ENCODE data around the gene SLC5A1. TPM values are rescaled to one million over a fixed set of nuclear protein-coding genes. Genes with fewer than 3 reads are reported as not detected.
"Not testable (repeated sequence)": the region's sequence is repeated elsewhere in the genome, so short reads cannot be mapped to it uniquely, and the experiment has no call there.

Gene SLC5A1
- total RNA-seq, 1 experiment from 2014 or later: 0.03 TPM

DNA sequence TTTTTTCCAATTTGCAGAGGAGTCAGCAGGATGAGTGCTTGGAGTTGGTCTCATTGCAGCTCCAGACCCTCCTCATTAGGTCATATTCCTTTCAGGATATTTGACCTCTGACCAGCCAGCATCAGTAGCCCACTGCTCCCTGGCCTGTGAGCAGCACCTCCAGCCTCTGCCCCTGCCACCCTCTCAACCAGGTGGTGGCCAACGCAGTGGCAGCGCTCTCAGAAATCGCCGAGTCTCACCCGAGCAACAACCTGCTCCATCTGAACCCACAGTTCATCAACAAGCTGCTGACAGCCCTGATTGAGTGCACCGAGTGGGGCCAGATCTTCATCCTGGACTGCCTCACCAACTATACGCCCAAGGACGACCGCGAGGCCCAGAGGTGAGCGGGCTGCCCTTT is 89.1 kb downstream of the SLC5A1 start:
- no peaks in the 10 kb centered on the region for H3K36me3 ChIP-seq (ENCODE audit: control insufficient read depth, insufficient read depth, low read length)
- ChIA-PET POLR2A (no interaction called here), CTCF (no interaction called here)
- no peak overlapping the region for H3K27ac ChIP-seq (ENCODE audit: low read length)
- TF ChIP-seq POLR2AphosphoS5 (IDR thresholded peaks at IDR 0.05; ENCODE audit: low read depth, low read length): no peak
- TF ChIP-seq CTCF (IDR thresholded peaks at IDR 0.05): no peak
- TF ChIP-seq, protein P1, sequence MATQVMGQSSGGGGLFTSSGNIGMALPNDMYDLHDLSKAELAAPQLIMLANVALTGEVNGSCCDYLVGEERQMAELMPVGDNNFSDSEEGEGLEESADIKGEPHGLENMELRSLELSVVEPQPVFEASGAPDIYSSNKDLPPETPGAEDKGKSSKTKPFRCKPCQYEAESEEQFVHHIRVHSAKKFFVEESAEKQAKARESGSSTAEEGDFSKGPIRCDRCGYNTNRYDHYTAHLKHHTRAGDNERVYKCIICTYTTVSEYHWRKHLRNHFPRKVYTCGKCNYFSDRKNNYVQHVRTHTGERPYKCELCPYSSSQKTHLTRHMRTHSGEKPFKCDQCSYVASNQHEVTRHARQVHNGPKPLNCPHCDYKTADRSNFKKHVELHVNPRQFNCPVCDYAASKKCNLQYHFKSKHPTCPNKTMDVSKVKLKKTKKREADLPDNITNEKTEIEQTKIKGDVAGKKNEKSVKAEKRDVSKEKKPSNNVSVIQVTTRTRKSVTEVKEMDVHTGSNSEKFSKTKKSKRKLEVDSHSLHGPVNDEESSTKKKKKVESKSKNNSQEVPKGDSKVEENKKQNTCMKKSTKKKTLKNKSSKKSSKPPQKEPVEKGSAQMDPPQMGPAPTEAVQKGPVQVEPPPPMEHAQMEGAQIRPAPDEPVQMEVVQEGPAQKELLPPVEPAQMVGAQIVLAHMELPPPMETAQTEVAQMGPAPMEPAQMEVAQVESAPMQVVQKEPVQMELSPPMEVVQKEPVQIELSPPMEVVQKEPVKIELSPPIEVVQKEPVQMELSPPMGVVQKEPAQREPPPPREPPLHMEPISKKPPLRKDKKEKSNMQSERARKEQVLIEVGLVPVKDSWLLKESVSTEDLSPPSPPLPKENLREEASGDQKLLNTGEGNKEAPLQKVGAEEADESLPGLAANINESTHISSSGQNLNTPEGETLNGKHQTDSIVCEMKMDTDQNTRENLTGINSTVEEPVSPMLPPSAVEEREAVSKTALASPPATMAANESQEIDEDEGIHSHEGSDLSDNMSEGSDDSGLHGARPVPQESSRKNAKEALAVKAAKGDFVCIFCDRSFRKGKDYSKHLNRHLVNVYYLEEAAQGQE (IDR thresholded peaks at IDR 0.05; ENCODE audit: insufficient read depth in 1 of 2, low read depth in 2 of 2, low read length in 1 of 2): no peak
- TF ChIP-seq SIN3A (IDR thresholded peaks at IDR 0.05; ENCODE audit: borderline replicate concordance, insufficient read depth, low read depth, low read length): no peak
- H3K27me3 ChIP-seq (ENCODE audit: control insufficient read depth, insufficient read depth, low read length): no peaks in the 10 kb centered on the region
- BruUV-seq (replicated peaks): no TSS peak
- in situ Hi-C loops (cut with HindIII; ENCODE audit: low pct_unique_long_range_greater_than_20kb, low sequenced_read_pairs): no loop called here
- no peaks in the 10 kb centered on the region for H3K4me1 ChIP-seq (ENCODE audit: control insufficient read depth, insufficient read depth, low read length)
- no peak for DNase-seq (ENCODE audit: low read depth, low spot score)
- H3K9me3 ChIP-seq (ENCODE audit: control insufficient read depth, insufficient read depth, low read depth, low read length): no peaks in the 10 kb centered on the region
- no peak overlapping the region for H3K4me3 ChIP-seq (ENCODE audit: low read depth in 2 of 2, low read length in 2 of 2)
- ATAC-seq: no peak
- intact Hi-C loops (cut with micrococcal nuclease; ENCODE audit: unreplicated experiment): no loop called here

- ATAC-seq: no peak
- Histone ChIP-seq H3K9me3 (ENCODE audit: control insufficient read depth, insufficient read depth, low read depth, low read length) (no peaks in the 10 kb centered on the region), H3K36me3 (ENCODE audit: control insufficient read depth, insufficient read depth, low read length) (no peaks in the 10 kb centered on the region), H3K27me3 (ENCODE audit: control insufficient read depth, insufficient read depth, low read length) (no peaks in the 10 kb centered on the region), H3K4me1 (ENCODE audit: control insufficient read depth, insufficient read depth, low read length) (no peaks in the 10 kb centered on the region), H3K4me3 (ENCODE audit: low read depth in 2 of 2, low read length in 2 of 2) (no peak overlapping the region), H3K27ac (ENCODE audit: low read length) (no peak overlapping the region)
- in situ Hi-C loops (cut with HindIII; ENCODE audit: low pct_unique_long_range_greater_than_20kb, low sequenced_read_pairs): no loop called here
- no TSS peak for BruUV-seq (replicated peaks)
- intact Hi-C loops (cut with micrococcal nuclease; ENCODE audit: unreplicated experiment): no loop called here
- TF ChIP-seq, protein P1 (IDR thresholded peaks at IDR 0.05; ENCODE audit: insufficient read depth in 1 of 2, low read depth in 2 of 2, low read length in 1 of 2): no peak
- TF ChIP-seq SIN3A (IDR thresholded peaks at IDR 0.05; ENCODE audit: borderline replicate concordance, insufficient read depth, low read depth, low read length) (no peak), POLR2AphosphoS5 (IDR thresholded peaks at IDR 0.05; ENCODE audit: low read depth, low read length) (no peak), CTCF (IDR thresholded peaks at IDR 0.05) (no peak), TCF7L2 (IDR thresholded peaks at IDR 0.05; ENCODE audit: low read depth, low read length) (no peak)
- CTCF ChIA-PET: interaction anchor here (0.6 kb wide), 1 partner anchor 28 kb away, joined by 10 read pairs; no protein-coding TSS in a partner anchor
- POLR2A ChIA-PET: no interaction called here
- DNase-seq (ENCODE audit: low read depth, low spot score): no peak
Observed at GRCh38 chr22:32132783-32133182, 89.7 kb downstream of the SLC5A1 start.

DNA sequence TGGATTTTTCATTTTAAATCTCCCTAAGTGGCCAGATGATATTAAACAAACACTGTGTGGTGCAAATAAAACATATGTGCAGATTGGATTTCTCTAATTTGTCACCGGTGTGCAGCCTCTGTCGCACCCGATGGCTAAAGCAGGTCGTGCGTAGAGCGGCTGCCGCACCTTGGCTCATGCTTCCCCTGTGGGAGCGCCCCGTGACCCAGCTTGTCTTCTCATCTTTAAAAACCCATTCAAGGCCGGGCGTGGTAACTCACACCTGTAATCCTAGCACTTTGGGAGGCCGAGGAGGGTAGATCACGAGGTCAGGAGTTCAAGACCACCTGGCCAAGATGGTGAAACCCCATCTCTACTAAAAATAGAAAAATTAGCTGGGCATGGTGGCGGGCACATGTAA is 91.7 kb downstream of the SLC5A1 start:
- H3K9me3 ChIP-seq (ENCODE audit: control insufficient read depth, insufficient read depth, low read depth, low read length); POLR2A ChIA-PET; in situ Hi-C loops (cut with HindIII; ENCODE audit: low pct_unique_long_range_greater_than_20kb, low sequenced_read_pairs); H3K27me3 ChIP-seq (ENCODE audit: control insufficient read depth, insufficient read depth, low read length); H3K4me1 ChIP-seq (ENCODE audit: control insufficient read depth, insufficient read depth, low read length); H3K36me3 ChIP-seq (ENCODE audit: control insufficient read depth, insufficient read depth, low read length); BruUV-seq (replicated peaks); H3K4me3 ChIP-seq (ENCODE audit: low read depth in 2 of 2, low read length in 2 of 2); H3K27ac ChIP-seq (ENCODE audit: low read length); CTCF ChIA-PET; ATAC-seq; DNase-seq (ENCODE audit: low read depth, low spot score); intact Hi-C loops (cut with micrococcal nuclease; ENCODE audit: unreplicated experiment): not testable (repeated sequence)

GRCh38 chr22:32135958-32136357 is 92.9 kb downstream of the SLC5A1 start:
- in situ Hi-C loops (cut with HindIII; ENCODE audit: low pct_unique_long_range_greater_than_20kb, low sequenced_read_pairs); POLR2A ChIA-PET; H3K4me3 ChIP-seq (ENCODE audit: low read depth in 2 of 2, low read length in 2 of 2); BruUV-seq (replicated peaks); H3K27me3 ChIP-seq (ENCODE audit: control insufficient read depth, insufficient read depth, low read length); H3K36me3 ChIP-seq (ENCODE audit: control insufficient read depth, insufficient read depth, low read length); H3K9me3 ChIP-seq (ENCODE audit: control insufficient read depth, insufficient read depth, low read depth, low read length); H3K27ac ChIP-seq (ENCODE audit: low read length); intact Hi-C loops (cut with micrococcal nuclease; ENCODE audit: unreplicated experiment); CTCF ChIA-PET; H3K4me1 ChIP-seq (ENCODE audit: control insufficient read depth, insufficient read depth, low read length): not testable (repeated sequence)
- DNase-seq (ENCODE audit: low read depth, low spot score) (peak; percentile 62), ATAC-seq (peak; percentile 79)
